Trophoblast cell (in vitro differentiated cells and primary cell): ENCODE data around the gene CSMD2.

Experiments
- DNase-seq, 2 donors: peaks; one replicate each; pipeline ENCODE4 v3.0.0-alpha.2; 2016
- H2AFZ ChIP-seq: 2 replicates; pipeline ENCODE4 v1.6.1; 2013; ENCODE audit warnings: low read length, moderate library complexity, mild to moderate bottlenecking; ENCODE audit not compliant: insufficient read depth, poor library complexity
- H2AK5ac ChIP-seq: 2 replicates; pipeline ENCODE4 v1.6.1; 2013; ENCODE audit warnings: mild to moderate bottlenecking, low read length
- H2BK120ac ChIP-seq: 2 replicates; pipeline ENCODE4 v1.6.1; 2013; ENCODE audit warnings: low read length, mild to moderate bottlenecking, moderate library complexity; ENCODE audit not compliant: insufficient read depth, poor library complexity
- H2BK12ac ChIP-seq: 2 replicates; pipeline ENCODE4 v1.6.1; 2013; ENCODE audit warnings: mild to moderate bottlenecking, low read length, moderate library complexity
- H2BK5ac ChIP-seq: 2 replicates; pipeline ENCODE4 v1.6.1; 2013; ENCODE audit warnings: low read length, low read depth, moderate library complexity, mild to moderate bottlenecking; ENCODE audit not compliant: poor library complexity
- H3K14ac ChIP-seq: 2 replicates; pipeline ENCODE4 v1.6.1; 2013; ENCODE audit warnings: mild to moderate bottlenecking, low read length
- H3K18ac ChIP-seq: 2 replicates; pipeline ENCODE4 v1.6.1; 2013; ENCODE audit warnings: mild to moderate bottlenecking, low read length
- H3K23ac ChIP-seq: 2 replicates; pipeline ENCODE4 v1.6.1; 2013; ENCODE audit warnings: low read length
- H3K27ac ChIP-seq: 2 replicates; pipeline ENCODE4 v1.5.1; 2013; ENCODE audit warnings: low read depth, mild to moderate bottlenecking, inconsistent platforms, low read length, moderate library complexity
- H3K27me3 ChIP-seq: 2 replicates; pipeline ENCODE4 v1.6.1; 2013; ENCODE audit warnings: inconsistent platforms, mild to moderate bottlenecking, low read length, moderate library complexity; ENCODE audit not compliant: insufficient read depth
- H3K36me3 ChIP-seq, 2 experiments: 1 replicate in 1 of 2; 2 replicates in 1 of 2; pipeline ENCODE4 v1.6.1; 2013; ENCODE audit warnings: low read length in 2 of 2, mild to moderate bottlenecking in 2 of 2, moderate library complexity in 1 of 2; ENCODE audit not compliant: insufficient read depth in 2 of 2, control insufficient read depth in 1 of 2
- H3K4ac ChIP-seq: 2 replicates; pipeline ENCODE4 v1.6.1; 2013; ENCODE audit warnings: low read depth, mild to moderate bottlenecking, low read length, moderate library complexity
- H3K4me1 ChIP-seq, 2 experiments: 1 replicate in 1 of 2; 2 replicates in 1 of 2; pipeline ENCODE4 v1.6.1; 2013; ENCODE audit warnings: low read length in 2 of 2, mild to moderate bottlenecking in 2 of 2, moderate library complexity in 1 of 2; ENCODE audit not compliant: insufficient read depth in 2 of 2, control insufficient read depth in 1 of 2
- H3K4me2 ChIP-seq: 2 replicates; pipeline ENCODE4 v1.6.1; 2013; ENCODE audit warnings: inconsistent platforms, mild to moderate bottlenecking, low read length, moderate library complexity
- H3K4me3 ChIP-seq: 2 replicates; pipeline ENCODE4 v1.5.1; 2013; ENCODE audit warnings: mild to moderate bottlenecking, low read depth, low read length, inconsistent platforms
- H3K79me1 ChIP-seq: one replicate; pipeline ENCODE4 v1.6.1; 2013; ENCODE audit warnings: low read length
- H3K79me2 ChIP-seq: 2 replicates; pipeline ENCODE4 v1.6.1; 2013; ENCODE audit warnings: low read length, mild to moderate bottlenecking; ENCODE audit not compliant: control insufficient read depth, insufficient read depth, poor library complexity
- H3K9ac ChIP-seq: 2 replicates; pipeline ENCODE4 v1.6.1; 2013; ENCODE audit warnings: mild to moderate bottlenecking, low read length
- H3K9me3 ChIP-seq: 2 replicates; pipeline ENCODE4 v1.6.1; 2013; ENCODE audit warnings: low read depth, mild to moderate bottlenecking, control low read depth, inconsistent platforms, low read length; ENCODE audit not compliant: insufficient read depth
- H4K12ac ChIP-seq: 2 replicates; pipeline ENCODE4 v1.6.1; 2013; ENCODE audit warnings: low read depth, mild to moderate bottlenecking, low read length, moderate library complexity
- H4K8ac ChIP-seq: 2 replicates; pipeline ENCODE4 v1.6.1; 2013; ENCODE audit warnings: low read depth, mild to moderate bottlenecking, low read length, moderate library complexity
- H4K91ac ChIP-seq: one replicate; pipeline ENCODE4 v1.6.1; 2013; ENCODE audit warnings: low read depth, mild to moderate bottlenecking, low read length, moderate library complexity
- WGBS: extraction: QIAGEN DNeasy Blood & Tissue Kit; methylation state at CpG from one replicate; pipeline ENCODE4 v1.1.7; 2013; ENCODE audit warnings: missing lambda C conversion rate; ENCODE audit not compliant: insufficient read length, insufficient coverage; ENCODE audit errors: extremely low coverage; 5-methylcytosine and 5-hydroxymethylcytosine counted together

The CSMD2 gene

GRCh38 chr1:33988161-33988560, 176.9 kb downstream of the CSMD2 start:
- Histone ChIP-seq H2BK120ac (no peak overlapping the region), H3K4me3 (no peak overlapping the region), H2BK5ac (no peak overlapping the region), H3K14ac (no peak overlapping the region), H4K12ac (no peak overlapping the region), H3K27ac (no peak overlapping the region), H3K4ac (no peak overlapping the region), H3K27me3 (no peaks in the 10 kb centered on the region), H4K8ac (no peak overlapping the region), H3K36me3 (no peaks in the 10 kb centered on the region), H3K23ac (no peak overlapping the region), H2BK12ac (no peak overlapping the region), H3K79me2 (no peaks in the 10 kb centered on the region), H3K79me1 (no peaks in the 10 kb centered on the region), H2AFZ (no peak overlapping the region), H4K91ac (no peak overlapping the region), H3K4me1 (no peaks in the 10 kb centered on the region), H3K9ac (no peak overlapping the region), H3K18ac (no peak overlapping the region), H2AK5ac (no peak overlapping the region), H3K4me2 (no peak overlapping the region), H3K9me3 (no peaks in the 10 kb centered on the region)
- no peak for DNase-seq
- WGBS = no CpG with 5 or more reads among the region's 3 CpGs

GRCh38 chr1:33986390-33987095, 178.5 kb downstream of the CSMD2 start:
- WGBS = no CpG with 5 or more reads among the region's 5 CpGs
- H3K79me1 ChIP-seq = no peaks in the 10 kb centered on the region
- H2BK12ac ChIP-seq = no peak overlapping the region
- H4K91ac ChIP-seq = no peak overlapping the region
- H3K4me3 ChIP-seq = no peak overlapping the region
- H3K9me3 ChIP-seq = no peaks in the 10 kb centered on the region
- H3K23ac ChIP-seq = no peak overlapping the region
- H3K4me1 ChIP-seq = no peaks in the 10 kb centered on the region
- no peaks in the 10 kb centered on the region for H3K79me2 ChIP-seq
- H3K18ac ChIP-seq = no peak overlapping the region
- H3K36me3 ChIP-seq = no peaks in the 10 kb centered on the region
- no peak overlapping the region for H2AFZ ChIP-seq
- no peak overlapping the region for H2BK120ac ChIP-seq
- H3K9ac ChIP-seq = no peak overlapping the region
- no peak overlapping the region for H2BK5ac ChIP-seq
- H4K8ac ChIP-seq = no peak overlapping the region
- DNase-seq = no peak
- no peak overlapping the region for H3K14ac ChIP-seq
- H3K4ac ChIP-seq = no peak overlapping the region
- H2AK5ac ChIP-seq = no peak overlapping the region
- H3K4me2 ChIP-seq = no peak overlapping the region
- no peak overlapping the region for H3K27ac ChIP-seq
- no peak overlapping the region for H4K12ac ChIP-seq
- no peaks in the 10 kb centered on the region for H3K27me3 ChIP-seq

- no peak overlapping the region for H3K9ac ChIP-seq
- no peak overlapping the region for H2AK5ac ChIP-seq
- no peaks in the 10 kb centered on the region for H3K27me3 ChIP-seq
- H3K4me2 ChIP-seq = no peak overlapping the region
- no peak overlapping the region for H2BK12ac ChIP-seq
- H3K23ac ChIP-seq = no peak overlapping the region
- WGBS = no CpG with 5 or more reads among the region's 4 CpGs
- H2BK5ac ChIP-seq = no peak overlapping the region
- no peak overlapping the region for H3K4ac ChIP-seq
- no peaks in the 10 kb centered on the region for H3K79me2 ChIP-seq
- H3K79me1 ChIP-seq = no peaks in the 10 kb centered on the region
- no peaks in the 10 kb centered on the region for H3K36me3 ChIP-seq
- H2BK120ac ChIP-seq = no peak overlapping the region
- no peak overlapping the region for H3K14ac ChIP-seq
- H2AFZ ChIP-seq = no peak overlapping the region
- H3K18ac ChIP-seq = no peak overlapping the region
- H3K27ac ChIP-seq = no peak overlapping the region
- DNase-seq = no peak
- H3K4me3 ChIP-seq = no peak overlapping the region
- H4K8ac ChIP-seq = no peak overlapping the region
- no peak overlapping the region for H4K12ac ChIP-seq
- no peaks in the 10 kb centered on the region for H3K4me1 ChIP-seq
- H3K9me3 ChIP-seq = no peaks in the 10 kb centered on the region
- no peak overlapping the region for H4K91ac ChIP-seq
These were observed 179.4 kb downstream of the CSMD2 start for GRCh38 chr1:33985656-33986055.

- no peaks in the 10 kb centered on the region for H3K27me3 ChIP-seq
- H2BK5ac ChIP-seq = no peak overlapping the region
- no peak overlapping the region for H2AK5ac ChIP-seq
- no peak overlapping the region for H3K14ac ChIP-seq
- H3K36me3 ChIP-seq = no peaks in the 10 kb centered on the region
- no peak overlapping the region for H3K18ac ChIP-seq
- no peak overlapping the region for H3K4ac ChIP-seq
- H3K79me2 ChIP-seq = no peaks in the 10 kb centered on the region
- no peak overlapping the region for H3K23ac ChIP-seq
- no peak overlapping the region for H3K27ac ChIP-seq
- H3K4me2 ChIP-seq = no peak overlapping the region
- no peak overlapping the region for H2BK12ac ChIP-seq
- H3K4me1 ChIP-seq = no peaks in the 10 kb centered on the region
- no peak overlapping the region for H2BK120ac ChIP-seq
- no peak overlapping the region for H2AFZ ChIP-seq
- no peak overlapping the region for H4K12ac ChIP-seq
- no peak for DNase-seq
- H3K79me1 ChIP-seq = no peaks in the 10 kb centered on the region
- no peaks in the 10 kb centered on the region for H3K9me3 ChIP-seq
- H3K4me3 ChIP-seq = no peak overlapping the region
- H4K8ac ChIP-seq = no peak overlapping the region
- WGBS = no CpG with 5 or more reads among the region's 13 CpGs
- no peak overlapping the region for H3K9ac ChIP-seq
- no peak overlapping the region for H4K91ac ChIP-seq
These were observed 180.0 kb downstream of the CSMD2 start for GRCh38 chr1:33984906-33985565.
